ENCODE measurements around the gene BCAT1.
"Not testable (repeated sequence)": the region's sequence is repeated elsewhere in the genome, so short reads cannot be mapped to it uniquely, and the experiment has no call there.

The BCAT1 gene

GRCh38 chr12:24956351-24956750 lies 7.5 kb upstream of the BCAT1 start:
- not testable (repeated sequence) for DNase-seq

- no peak for DNase-seq
Observed at GRCh38 chr12:24955853-24956252, 7.0 kb upstream of the BCAT1 start.

- no peak for DNase-seq
Observed at GRCh38 chr12:24955389-24955788, 6.5 kb upstream of the BCAT1 start.

- DNase-seq = no peak
Observed at GRCh38 chr12:24954261-24954660, 5.4 kb upstream of the BCAT1 start.

GRCh38 chr12:24952389-24952788 lies 3.5 kb upstream of the BCAT1 start:
- DNase-seq = no peak

- no peak for DNase-seq
Observed at GRCh38 chr12:24950231-24950834, 1.4 kb upstream of the BCAT1 start.

- DNase-seq = no peak
Observed at GRCh38 chr12:24948420-24948756, 513 bp downstream of the BCAT1 start.

GRCh38 chr12:24947541-24948419 lies 1.1 kb downstream of the BCAT1 start:
- no peak for DNase-seq

GRCh38 chr12:24945845-24946244 lies 3.1 kb downstream of the BCAT1 start:
- peak; percentile 35 for DNase-seq

- no peak for DNase-seq
Observed at GRCh38 chr12:24945039-24945438, 3.9 kb downstream of the BCAT1 start.

GRCh38 chr12:24944601-24944975 lies 4.3 kb downstream of the BCAT1 start:
- DNase-seq = no peak

GRCh38 chr12:24943947-24944600 lies 4.8 kb downstream of the BCAT1 start:
- DNase-seq = no peak

- no peak for DNase-seq
Observed at GRCh38 chr12:24940157-24940556, 8.7 kb downstream of the BCAT1 start.

GRCh38 chr12:24939551-24939950 lies 9.3 kb downstream of the BCAT1 start:
- DNase-seq = not testable (repeated sequence)

GRCh38 chr12:24938341-24938740 lies 10.6 kb downstream of the BCAT1 start:
- no peak for DNase-seq

GRCh38 chr12:24937553-24938244 lies 11.2 kb downstream of the BCAT1 start:
- DNase-seq = no peak

- DNase-seq = no peak
Observed at GRCh38 chr12:24933694-24934407, 15.1 kb downstream of the BCAT1 start.

- DNase-seq = peak; percentile 71
Observed at GRCh38 chr12:24931666-24932405, 17.1 kb downstream of the BCAT1 start.

GRCh38 chr12:24929953-24930352 lies 18.9 kb downstream of the BCAT1 start:
- no peak for DNase-seq

GRCh38 chr12:24928533-24929306 lies 20.2 kb downstream of the BCAT1 start:
- DNase-seq = not testable (repeated sequence)

- DNase-seq = no peak
Observed at GRCh38 chr12:24928131-24928530, 20.8 kb downstream of the BCAT1 start.
